Measurements from ENCODE around the gene ZFAND3. TPM values are rescaled to one million over a fixed set of nuclear protein-coding genes. Genes with fewer than 3 reads are reported as not detected.

The ZFAND3 gene
- polyA plus RNA-seq, 2 of the 4 experiments (the other 2 are of a cell fraction), result 12.0 to 50.0 TPM

DNA sequence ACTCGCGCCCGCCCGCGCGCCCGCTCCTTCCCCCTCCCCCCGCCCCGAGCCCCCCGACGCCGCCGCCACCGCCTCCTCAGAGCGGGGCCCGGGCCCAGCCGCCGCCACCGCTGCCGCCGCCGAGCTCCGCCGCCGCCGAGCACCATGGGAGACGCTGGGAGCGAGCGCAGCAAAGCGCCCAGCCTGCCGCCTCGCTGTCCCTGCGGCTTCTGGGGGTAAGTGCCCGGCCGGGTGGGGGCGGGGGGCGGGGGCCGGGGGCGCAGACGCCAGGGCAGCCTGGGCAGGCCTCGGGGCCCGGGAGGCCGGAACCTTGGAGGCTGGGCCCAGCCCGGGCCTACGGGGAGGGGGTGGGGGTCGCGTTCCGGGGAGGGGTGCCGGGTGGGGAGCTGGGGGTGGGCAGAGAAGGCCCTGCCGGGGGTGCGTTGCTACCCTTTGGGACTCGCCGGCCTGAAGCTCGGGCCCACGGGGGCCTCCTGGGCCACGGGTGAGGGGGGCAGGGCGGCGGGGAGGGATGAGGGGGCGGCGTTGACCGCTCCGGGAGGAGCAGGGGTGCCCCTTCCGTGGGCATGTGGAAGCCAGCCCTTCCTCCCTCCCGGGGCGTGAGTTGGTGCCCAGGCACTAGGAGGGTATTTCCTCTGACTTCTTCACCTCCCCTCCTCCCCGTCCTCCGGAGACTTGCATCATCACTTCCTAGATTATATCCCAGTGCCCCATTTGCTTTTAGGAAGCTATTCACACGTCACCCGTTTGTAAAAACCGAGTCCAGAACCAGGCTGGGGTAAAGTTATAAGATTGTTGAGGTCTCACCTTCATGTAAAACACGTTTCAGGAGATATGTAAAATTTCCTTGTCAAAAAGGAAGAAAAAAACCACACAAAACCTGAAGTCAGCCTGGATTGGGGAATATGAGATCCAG, 533 bp downstream of the ZFAND3 start:
- ChIA-PET CTCF (interaction anchor here (1.0 to 2.3 kb wide), 2 partner anchors 11 to 28 kb away, joined by 3 to 13 read pairs; no protein-coding TSS in a partner anchor), POLR2A (interaction anchor here (0.6 to 2.0 kb wide), 6 partner anchors 11 to 267 kb away, joined by 3 to 7 read pairs (median 6); no protein-coding TSS in a partner anchor)
- TF ChIP-seq CEBPB (IDR thresholded peaks at IDR 0.05) (peak; percentile 32 to 79; a peak in 3 of 4 replicates), ZSCAN20 (CRISPR knock-in tag; IDR thresholded peaks at IDR 0.05) (no peak), POLR2A (IDR thresholded peaks at IDR 0.05; ENCODE audit: low read length) (no peak)
- TF ChIP-seq, protein P1, sequence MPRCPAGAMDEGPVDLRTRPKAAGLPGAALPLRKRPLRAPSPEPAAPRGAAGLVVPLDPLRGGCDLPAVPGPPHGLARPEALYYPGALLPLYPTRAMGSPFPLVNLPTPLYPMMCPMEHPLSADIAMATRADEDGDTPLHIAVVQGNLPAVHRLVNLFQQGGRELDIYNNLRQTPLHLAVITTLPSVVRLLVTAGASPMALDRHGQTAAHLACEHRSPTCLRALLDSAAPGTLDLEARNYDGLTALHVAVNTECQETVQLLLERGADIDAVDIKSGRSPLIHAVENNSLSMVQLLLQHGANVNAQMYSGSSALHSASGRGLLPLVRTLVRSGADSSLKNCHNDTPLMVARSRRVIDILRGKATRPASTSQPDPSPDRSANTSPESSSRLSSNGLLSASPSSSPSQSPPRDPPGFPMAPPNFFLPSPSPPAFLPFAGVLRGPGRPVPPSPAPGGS (IDR thresholded peaks at IDR 0.05), result no peak
- TF ChIP-seq, protein P2, sequence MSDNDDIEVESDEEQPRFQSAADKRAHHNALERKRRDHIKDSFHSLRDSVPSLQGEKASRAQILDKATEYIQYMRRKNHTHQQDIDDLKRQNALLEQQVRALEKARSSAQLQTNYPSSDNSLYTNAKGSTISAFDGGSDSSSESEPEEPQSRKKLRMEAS (IDR thresholded peaks at IDR 0.05), result peak; percentile 28; the same call in 1 of the 2 replicates
- FAIRE-seq, result no peak
- H3K4me1 ChIP-seq, result peaks cover 35% of the 10 kb centered on the region
- peak overlapping the region; percentile 80 for H3K4me2 ChIP-seq
- H3K4me3 ChIP-seq, result peak overlapping the region; percentile 62
- ATAC-seq, result peak; percentile 46 to 56
- peak; percentile 22 to 63 for DNase-seq (ENCODE audit: low read depth in 1 of 2, low spot score in 1 of 2)
- H3K9me3 ChIP-seq, result no peaks in the 10 kb centered on the region
- peak overlapping the region; percentile 98 to 100 for H3K27ac ChIP-seq
- WGBS (ENCODE audit: missing lambda C conversion rate), result 2% methylated on average over 6 of the region's 71 CpGs

DNA sequence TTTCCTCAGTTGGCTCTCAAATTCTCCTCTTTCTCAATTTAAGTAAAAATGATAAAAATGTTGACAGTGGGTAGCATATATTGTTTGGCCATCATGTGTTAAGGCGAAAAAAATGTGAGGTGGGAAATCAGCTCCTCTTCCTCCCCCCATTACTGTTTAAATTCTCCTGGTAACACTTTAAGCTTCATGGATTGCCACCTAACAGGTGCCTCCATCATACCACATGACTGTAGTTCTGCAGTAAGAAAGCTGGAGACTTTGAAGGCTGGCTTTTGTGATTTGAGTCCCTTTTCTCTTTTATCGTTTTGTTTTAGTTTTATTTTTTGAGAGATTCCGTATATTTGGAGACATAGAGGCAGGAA, 1.2 kb downstream of the ZFAND3 start:
- WGBS (ENCODE audit: missing lambda C conversion rate), result 28% methylated on average over 3 of the region's 3 CpGs
- H3K4me2 ChIP-seq, result peak overlapping the region; percentile 80
- TF ChIP-seq RFX5 (IDR thresholded peaks at IDR 0.05), result no peak
- no peak for TF ChIP-seq CBX8 (IDR thresholded peaks at IDR 0.05)
- no peak for TF ChIP-seq PHF8 (IDR thresholded peaks at IDR 0.05; ENCODE audit: borderline replicate concordance, low read depth)
- TF ChIP-seq RCOR1 (IDR thresholded peaks at IDR 0.05; ENCODE audit: low read depth, low read length), result no peak
- no peak for TF ChIP-seq EHMT2 (IDR thresholded peaks at IDR 0.05; ENCODE audit: low read depth)
- no peak for TF ChIP-seq NFE2L2 (conservative IDR thresholded peaks at IDR 0.05; ENCODE audit: low read length)
- TF ChIP-seq NR3C1 (IDR thresholded peaks at IDR 0.05), result no peak
- TF ChIP-seq KDM5A (IDR thresholded peaks at IDR 0.05), result no peak
- no peak for TF ChIP-seq HOXB13 (CRISPR knock-in tag; IDR thresholded peaks at IDR 0.05; ENCODE audit: low read depth)
- no peak for TF ChIP-seq FOSL2 (IDR thresholded peaks at IDR 0.05)
- TF ChIP-seq FOSL2 (CRISPR knock-in tag; IDR thresholded peaks at IDR 0.05), result no peak
- no peak for TF ChIP-seq SREBF2 (IDR thresholded peaks at IDR 0.05)
- TF ChIP-seq, protein P2 (IDR thresholded peaks at IDR 0.05), result no peak
- no peak for TF ChIP-seq POLR2AphosphoS2 (conservative IDR thresholded peaks at IDR 0.05; ENCODE audit: low read length)
- no peak for TF ChIP-seq FOXS1 (CRISPR knock-in tag; IDR thresholded peaks at IDR 0.05)
- no peak for TF ChIP-seq RAD21 (conservative IDR thresholded peaks at IDR 0.05 in 1 of 2, IDR thresholded peaks at IDR 0.05 in 1 of 2)
- TF ChIP-seq RARB (CRISPR knock-in tag; IDR thresholded peaks at IDR 0.05), result no peak
- ATAC-seq, result no peak
- no peak for FAIRE-seq
- H3K4me3 ChIP-seq, result peak overlapping the region; percentile 62
- DNase-seq (ENCODE audit: low read depth in 1 of 2, low spot score in 1 of 2), result no peak
- ChIA-PET POLR2A (interaction anchor here (0.9 kb wide), 1 partner anchor 11 kb away, joined by 5 read pairs; no protein-coding TSS in a partner anchor), CTCF (interaction anchor here (1.0 kb wide), 1 partner anchor 10 kb away, joined by 3 read pairs; no protein-coding TSS in a partner anchor)
- no peaks in the 10 kb centered on the region for H3K9me3 ChIP-seq
- H3K4me1 ChIP-seq, result peaks cover 35% of the 10 kb centered on the region
- peak overlapping the region; percentile 98 to 100 for H3K27ac ChIP-seq

DNA sequence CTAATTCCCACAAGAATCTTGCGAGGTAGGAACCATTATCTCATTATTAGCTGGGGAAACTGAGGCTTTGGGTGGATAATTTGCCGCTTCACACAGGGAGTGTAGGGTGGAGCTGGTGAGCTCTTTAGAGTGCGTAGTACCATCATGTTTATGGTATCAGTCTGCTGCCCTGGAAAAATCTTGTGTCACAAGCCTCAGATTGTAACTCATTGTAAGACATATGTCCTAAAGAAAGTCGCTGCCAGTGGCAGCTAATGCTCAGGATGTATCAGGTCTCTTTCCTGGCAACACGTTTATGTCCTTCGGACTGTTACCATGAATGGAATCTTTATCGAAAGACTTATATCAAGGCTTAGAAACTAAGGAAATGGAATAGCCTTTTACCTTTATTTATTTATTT, 1.9 kb downstream of the ZFAND3 start:
- FAIRE-seq, result no peak

More for the DNA sequence above, 1.9 kb downstream of the ZFAND3 start:
- DNase-seq (ENCODE audit: low read depth in 1 of 2, low spot score in 1 of 2), result no peak
- POLR2A ChIA-PET, result no interaction called here
- ATAC-seq, result no peak
- CTCF ChIA-PET, result no interaction called here
- no peak overlapping the region for H3K27ac ChIP-seq
- 80% methylated on average over 7 of the region's 7 CpGs for WGBS (ENCODE audit: missing lambda C conversion rate)
- peak overlapping the region; percentile 80 for H3K4me2 ChIP-seq
- peak overlapping the region; percentile 62; the same call in 1 of the 3 replicates for H3K4me3 ChIP-seq
- TF ChIP-seq POLR2A (IDR thresholded peaks at IDR 0.05; ENCODE audit: low read length) (no peak), HOXB5 (CRISPR knock-in tag; IDR thresholded peaks at IDR 0.05) (no peak), CEBPB (IDR thresholded peaks at IDR 0.05) (no peak), NPAS2 (CRISPR knock-in tag; IDR thresholded peaks at IDR 0.05; ENCODE audit: borderline replicate concordance) (no peak), JUN (IDR thresholded peaks at IDR 0.05) (no peak), EHF (CRISPR knock-in tag; IDR thresholded peaks at IDR 0.05) (no peak), RCOR1 (IDR thresholded peaks at IDR 0.05; ENCODE audit: low read depth, low read length) (no peak), TFCP2L1 (CRISPR knock-in tag; IDR thresholded peaks at IDR 0.05) (no peak), NR3C1 (IDR thresholded peaks at IDR 0.05) (no peak), BHLHE40 (IDR thresholded peaks at IDR 0.05; ENCODE audit: low read depth, low read length) (no peak), CBX8 (IDR thresholded peaks at IDR 0.05) (no peak), NFE2L2 (conservative IDR thresholded peaks at IDR 0.05; ENCODE audit: low read length) (no peak), HEYL (CRISPR knock-in tag; IDR thresholded peaks at IDR 0.05) (no peak)
- TF ChIP-seq, protein P2 (IDR thresholded peaks at IDR 0.05), result no peak
- TF ChIP-seq, protein P1 (IDR thresholded peaks at IDR 0.05), result no peak
- H3K4me1 ChIP-seq, result peaks cover 35% of the 10 kb centered on the region
- no peaks in the 10 kb centered on the region for H3K9me3 ChIP-seq

Data from A549 (cell line).